Measurements from ENCODE around the gene MECP2.
A peak's percentile ranks its signal among the peaks of the same experiment; 100 is the strongest.
"Not testable (repeated sequence)": the region's sequence is repeated elsewhere in the genome, so short reads cannot be mapped to it uniquely, and the experiment has no call there.

MECP2 gene

DNA sequence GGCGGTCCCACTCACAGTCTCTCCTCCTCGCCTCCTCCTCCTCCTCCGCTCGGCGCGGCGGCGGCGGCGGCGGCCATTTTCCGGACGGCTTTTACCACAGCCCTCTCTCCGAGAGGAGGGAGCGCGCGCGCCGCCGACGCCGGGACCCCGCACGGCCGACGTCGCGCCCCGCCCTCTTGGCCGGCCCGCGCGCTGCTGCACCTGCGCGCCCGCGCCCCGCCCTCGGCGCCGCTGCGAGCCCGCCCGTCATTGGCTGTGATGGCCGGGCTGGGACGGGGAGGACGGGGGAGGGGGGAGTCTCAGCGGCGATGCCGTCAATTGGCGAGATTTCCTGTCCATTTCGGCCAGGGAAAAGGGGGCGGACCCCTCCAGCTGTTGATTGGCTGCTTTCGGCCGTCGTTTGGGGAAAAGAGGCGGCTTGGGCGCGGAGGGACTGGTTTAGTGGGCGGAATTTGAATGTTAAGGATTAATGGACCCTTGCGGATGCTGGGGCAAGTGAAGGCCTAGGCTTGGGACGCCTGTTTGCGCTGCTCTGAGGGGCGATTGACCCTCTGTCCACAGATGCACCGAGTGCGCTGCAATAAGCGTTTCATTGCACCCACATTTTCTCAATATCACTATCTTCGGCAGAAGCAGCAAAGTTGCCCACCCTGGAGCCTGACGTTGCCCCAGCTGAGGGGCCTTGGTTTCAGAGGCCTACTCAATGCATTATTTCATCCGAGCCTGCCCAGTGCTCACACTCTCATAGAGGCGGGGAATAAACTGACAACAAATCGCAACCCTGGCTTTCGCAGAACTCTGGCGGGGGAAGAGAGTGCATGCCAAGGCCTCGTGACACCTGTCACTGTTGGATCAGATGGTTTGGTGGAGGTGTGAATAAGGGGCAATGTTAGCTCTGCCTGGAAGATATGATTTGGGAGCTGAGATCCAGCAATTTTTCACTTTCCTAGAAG, at the start of gene MECP2:
TSS of gene MECP2 (minus strand) at position 129 of the 953 bp plus-strand sequence.
- peak; percentile 70 for DNase-seq (ENCODE audit: low spot score)

DNA sequence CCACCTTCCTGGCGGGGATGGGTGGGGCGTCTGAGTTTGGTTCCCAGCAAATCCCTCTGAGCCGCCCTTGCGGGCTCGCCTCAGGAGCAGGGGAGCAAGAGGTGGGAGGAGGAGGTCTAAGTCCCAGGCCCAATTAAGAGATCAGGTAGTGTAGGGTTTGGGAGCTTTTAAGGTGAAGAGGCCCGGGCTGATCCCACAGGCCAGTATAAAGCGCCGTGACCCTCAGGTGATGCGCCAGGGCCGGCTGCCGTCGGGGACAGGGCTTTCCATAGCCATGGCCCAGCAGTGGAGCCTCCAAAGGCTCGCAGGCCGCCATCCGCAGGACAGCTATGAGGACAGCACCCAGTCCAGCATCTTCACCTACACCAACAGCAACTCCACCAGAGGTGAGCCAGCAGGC, 46.5 kb upstream of the MECP2 start, which contains the start of gene OPN1LW:
TSS of gene OPN1LW (plus strand) at position 234 of the 400 bp plus-strand sequence. CDS start at position 275, 41 bp downstream.
- not testable (repeated sequence) for DNase-seq (ENCODE audit: low spot score)

DNA sequence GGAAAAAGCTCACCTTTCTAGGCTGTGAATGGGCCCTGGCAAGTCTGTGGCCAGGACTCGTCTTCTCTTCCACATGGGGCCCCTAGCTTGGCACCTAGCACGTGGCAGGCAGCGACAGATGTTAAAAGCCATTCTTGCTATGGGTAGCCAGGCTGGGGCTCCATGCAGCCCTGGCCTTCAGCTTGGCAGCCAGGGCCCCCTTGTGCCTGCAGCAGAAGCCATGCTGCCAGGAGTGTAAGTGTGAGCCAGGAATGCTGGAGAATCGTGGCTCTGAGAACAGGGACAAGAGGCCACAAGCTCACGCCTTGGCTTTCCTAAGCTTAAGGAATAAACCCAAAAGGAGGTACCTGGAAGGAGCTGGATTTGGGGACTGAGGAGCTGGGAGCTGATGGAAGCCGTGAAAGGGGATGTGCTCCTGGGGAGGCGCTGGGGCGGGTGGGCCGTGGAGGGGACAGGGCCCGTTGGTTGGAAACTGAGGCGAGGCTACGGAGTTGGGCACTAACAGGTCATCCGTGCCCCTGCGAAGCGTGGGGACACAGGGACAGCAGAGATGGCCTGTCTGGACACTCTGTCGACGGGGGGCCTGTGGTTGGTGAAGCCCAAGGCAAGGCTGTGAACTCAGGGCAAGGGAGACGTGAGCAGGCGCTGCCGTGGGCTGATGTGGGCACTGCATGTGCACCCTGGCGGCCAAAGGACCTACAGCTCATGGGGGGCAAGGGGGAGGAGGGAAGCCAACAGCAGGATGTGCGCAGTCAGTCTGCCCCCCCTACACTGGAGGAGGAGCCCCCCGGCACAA, 45.6 kb upstream of the MECP2 start:
- DNase-seq (ENCODE audit: low spot score), result no peak

DNA sequence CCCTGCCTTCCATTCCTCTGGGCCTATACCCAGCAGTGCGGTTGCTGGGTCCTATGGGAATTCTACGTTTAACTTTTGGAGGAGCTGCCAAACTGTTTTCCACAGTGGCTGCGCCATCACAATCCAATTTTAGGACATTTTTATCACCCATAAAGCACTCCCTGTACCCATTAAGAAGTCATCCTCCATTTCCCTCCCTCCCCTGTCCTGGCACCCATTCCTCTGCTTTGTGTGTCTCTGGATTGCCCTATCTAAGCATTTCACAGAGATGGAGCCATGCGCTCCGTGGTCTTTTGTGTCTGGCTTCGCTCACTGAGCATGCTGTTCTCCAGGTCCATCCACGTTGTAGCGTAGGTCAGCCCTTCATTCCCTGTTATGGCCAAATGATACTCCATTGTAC, 44.9 kb upstream of the MECP2 start:
- DNase-seq (ENCODE audit: low spot score), result no peak

DNA sequence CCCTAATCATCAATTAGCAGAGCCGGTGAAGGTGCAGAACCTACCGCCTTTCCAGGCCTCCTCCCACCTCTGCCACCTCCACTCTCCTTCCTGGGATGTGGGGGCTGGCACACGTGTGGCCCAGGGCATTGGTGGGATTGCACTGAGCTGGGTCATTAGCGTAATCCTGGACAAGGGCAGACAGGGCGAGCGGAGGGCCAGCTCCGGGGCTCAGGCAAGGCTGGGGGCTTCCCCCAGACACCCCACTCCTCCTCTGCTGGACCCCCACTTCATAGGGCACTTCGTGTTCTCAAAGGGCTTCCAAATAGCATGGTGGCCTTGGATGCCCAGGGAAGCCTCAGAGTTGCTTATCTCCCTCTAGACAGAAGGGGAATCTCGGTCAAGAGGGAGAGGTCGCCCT, 43.2 kb upstream of the MECP2 start:
- DNase-seq (ENCODE audit: low spot score), result no peak

DNA sequence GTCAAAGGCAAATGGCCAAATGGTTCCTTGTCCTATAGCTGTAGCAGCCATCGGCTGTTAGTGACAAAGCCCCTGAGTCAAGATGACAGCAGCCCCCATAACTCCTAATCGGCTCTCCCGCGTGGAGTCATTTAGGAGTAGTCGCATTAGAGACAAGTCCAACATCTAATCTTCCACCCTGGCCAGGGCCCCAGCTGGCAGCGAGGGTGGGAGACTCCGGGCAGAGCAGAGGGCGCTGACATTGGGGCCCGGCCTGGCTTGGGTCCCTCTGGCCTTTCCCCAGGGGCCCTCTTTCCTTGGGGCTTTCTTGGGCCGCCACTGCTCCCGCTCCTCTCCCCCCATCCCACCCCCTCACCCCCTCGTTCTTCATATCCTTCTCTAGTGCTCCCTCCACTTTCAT, 42.7 kb upstream of the MECP2 start:
- DNase-seq (ENCODE audit: low spot score), result no peak

DNA sequence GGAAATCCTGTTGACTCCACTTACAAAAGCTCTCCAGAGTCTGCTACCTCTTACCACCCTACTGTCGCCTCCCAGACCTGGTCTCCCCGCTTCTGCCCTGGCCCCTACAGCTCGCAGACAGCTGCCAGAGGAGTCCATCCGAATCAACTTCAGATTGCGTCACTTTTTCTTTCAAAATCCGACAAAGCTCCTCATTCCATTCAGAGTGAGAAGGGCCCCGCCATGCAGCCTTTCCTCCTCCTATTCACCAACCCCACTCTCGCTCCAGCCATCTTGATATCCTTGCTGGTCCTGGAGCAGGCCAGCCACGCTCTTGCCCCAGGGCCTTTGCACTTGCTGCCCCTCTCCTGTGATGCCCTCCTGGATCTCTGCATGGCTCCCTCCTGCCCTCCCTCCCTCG, 41.3 kb upstream of the MECP2 start:
- DNase-seq (ENCODE audit: low spot score), result no peak

DNA sequence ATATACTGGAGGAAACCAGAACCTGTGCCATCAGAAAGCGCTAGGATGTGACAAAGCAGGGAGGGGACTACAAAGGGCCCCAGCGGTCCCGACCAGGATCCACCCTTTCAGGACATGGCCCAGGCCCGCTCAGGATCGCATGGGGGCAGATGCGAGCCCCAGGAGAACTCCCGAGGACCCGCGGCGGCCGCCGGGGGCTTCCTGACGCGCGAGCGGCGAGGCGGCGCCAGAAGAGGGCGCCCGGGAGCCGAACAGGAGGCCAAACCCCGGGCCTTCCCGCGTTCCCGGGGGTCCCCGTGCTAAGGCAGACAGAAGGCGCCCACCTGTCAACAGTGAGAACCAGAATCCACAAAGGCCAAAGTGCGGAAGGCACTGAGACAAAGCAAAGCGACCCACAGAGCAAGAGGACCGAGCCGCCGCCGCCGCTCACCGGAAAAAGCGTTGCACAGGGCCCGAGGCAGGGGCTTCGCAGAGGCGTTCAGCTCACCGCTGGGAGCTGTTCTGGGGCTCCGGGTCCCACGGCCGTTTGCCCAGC, 39.2 kb upstream of the MECP2 start:
- peak; percentile 55 for DNase-seq (ENCODE audit: low spot score)

DNA sequence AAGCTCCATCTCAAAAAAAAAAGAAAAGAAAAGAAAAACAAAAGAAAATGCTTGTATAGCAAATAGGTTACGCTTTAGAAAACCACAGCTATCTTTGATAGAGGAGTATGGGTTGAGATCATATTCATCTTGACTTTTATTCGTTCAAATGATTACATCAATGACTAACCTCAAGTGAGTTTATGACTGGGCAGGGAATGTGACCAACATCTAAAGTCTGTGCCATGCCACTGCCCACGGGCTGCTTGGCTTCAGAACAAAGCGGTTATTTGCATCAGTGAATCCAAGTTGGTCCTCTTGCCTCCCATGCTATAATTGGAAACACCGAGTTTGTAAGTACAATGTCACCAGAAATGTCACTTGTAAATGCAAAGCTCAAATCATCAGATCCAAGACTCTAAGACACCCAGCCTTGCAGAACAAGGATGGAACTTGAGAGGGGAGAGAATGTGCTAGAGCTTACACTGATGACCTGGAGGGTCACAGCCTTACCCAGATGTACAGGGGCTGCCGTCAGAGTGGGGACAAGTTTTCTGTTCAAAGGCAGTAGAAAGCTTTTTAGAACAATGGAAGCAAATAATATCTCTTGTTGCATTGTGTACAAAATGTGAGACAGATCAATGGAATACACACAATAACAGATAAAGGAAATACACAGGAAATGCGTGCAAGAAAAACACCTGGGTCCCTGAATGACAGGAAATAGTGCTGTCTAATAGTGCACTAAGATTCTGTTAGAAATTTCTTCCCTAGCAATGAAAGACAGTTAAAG, 38.1 kb upstream of the MECP2 start:
- DNase-seq (ENCODE audit: low spot score), result no peak

DNA sequence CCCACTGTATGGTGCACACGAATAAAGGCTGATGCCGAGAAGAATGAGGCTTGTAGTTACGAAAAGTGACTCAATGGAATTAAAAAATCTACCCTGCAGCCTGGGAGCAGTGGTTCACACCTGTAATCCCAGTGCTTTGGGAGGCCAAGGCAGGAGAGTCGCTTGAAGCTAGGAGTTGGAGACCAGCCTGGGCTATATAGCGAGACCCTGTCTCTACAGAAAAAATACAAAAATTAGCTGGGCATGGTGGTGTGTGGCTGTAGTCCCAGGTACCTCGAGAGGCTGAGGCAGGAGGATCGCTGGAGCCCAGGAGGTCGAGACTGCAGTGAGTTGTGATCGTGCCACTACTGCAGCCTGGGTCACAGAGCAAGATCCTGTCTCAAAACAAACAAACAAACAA, 34.8 kb upstream of the MECP2 start:
- no peak for DNase-seq (ENCODE audit: low spot score)

DNA sequence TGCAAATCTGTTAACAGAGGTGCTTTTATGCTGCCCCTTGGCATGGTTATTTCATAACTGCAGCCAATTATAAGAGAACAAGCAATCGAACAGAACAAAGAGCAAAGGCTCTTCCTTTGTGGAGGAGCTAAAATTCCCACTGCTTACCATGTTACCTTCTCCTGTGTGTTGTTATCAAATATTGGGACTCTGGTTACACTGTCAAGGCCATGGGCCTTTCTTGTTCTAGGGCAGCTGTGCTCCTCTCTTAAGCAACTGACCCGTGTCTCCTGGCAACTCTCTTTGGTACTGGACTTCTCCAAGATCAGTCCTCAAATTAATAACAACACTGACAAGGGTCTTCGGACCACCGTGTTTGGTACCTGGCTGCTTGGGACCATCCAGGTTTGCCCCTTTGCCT, 34.4 kb upstream of the MECP2 start:
- DNase-seq (ENCODE audit: low spot score), result no peak

DNA sequence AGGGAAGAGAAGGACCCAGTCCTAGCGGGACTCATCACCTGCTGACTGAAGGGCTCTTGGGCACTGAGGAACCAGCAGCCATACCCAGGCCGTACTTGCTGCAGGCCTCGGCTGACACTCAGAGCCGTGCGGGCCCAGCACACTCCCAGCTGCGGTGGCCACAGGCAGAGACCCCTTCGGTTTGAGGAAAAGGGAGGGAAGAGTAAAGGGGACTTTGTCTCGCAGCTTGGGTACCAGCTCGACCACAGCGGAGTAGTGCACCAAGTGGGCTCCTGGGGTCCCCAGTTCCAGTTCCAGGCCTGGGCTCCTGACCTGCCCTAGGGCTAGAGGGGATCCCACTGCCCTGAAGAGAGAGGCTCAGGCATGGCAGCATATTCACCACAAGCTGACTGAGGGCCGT, 28.6 kb upstream of the MECP2 start:
- DNase-seq (ENCODE audit: low spot score), result no peak

DNA sequence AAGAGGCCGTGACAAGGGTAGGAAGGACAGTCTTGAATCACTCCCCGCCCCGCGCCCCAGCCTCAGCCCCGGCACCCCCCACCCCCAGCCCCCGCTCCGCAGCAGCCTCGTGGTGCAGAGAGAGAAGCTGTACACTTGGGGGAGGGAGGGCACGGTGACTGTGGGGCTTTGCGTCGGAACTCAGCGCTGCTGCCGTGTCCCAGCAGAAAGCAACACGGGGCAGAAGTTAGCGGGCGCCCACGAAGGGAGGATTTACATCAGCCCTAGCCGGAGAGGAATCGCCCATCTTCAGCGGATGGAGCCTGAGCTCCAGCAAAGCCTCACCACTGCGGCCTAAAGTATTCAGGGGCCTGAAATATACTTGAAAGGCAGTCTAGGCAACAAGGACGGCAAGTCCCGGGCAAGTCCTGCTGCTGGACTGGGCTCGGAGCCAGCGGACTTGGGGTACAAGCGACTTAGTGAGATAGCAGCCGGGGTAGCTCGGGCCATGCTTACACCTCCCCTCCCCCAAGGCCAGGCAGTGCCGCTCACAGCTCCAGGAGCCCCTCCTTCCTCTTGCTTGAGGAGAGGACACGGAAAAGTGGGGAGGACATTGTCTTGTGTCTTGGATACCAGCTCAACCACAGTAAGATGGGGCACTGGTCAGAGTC, 28.0 kb upstream of the MECP2 start:
- DNase-seq (ENCODE audit: low spot score), result no peak

DNA sequence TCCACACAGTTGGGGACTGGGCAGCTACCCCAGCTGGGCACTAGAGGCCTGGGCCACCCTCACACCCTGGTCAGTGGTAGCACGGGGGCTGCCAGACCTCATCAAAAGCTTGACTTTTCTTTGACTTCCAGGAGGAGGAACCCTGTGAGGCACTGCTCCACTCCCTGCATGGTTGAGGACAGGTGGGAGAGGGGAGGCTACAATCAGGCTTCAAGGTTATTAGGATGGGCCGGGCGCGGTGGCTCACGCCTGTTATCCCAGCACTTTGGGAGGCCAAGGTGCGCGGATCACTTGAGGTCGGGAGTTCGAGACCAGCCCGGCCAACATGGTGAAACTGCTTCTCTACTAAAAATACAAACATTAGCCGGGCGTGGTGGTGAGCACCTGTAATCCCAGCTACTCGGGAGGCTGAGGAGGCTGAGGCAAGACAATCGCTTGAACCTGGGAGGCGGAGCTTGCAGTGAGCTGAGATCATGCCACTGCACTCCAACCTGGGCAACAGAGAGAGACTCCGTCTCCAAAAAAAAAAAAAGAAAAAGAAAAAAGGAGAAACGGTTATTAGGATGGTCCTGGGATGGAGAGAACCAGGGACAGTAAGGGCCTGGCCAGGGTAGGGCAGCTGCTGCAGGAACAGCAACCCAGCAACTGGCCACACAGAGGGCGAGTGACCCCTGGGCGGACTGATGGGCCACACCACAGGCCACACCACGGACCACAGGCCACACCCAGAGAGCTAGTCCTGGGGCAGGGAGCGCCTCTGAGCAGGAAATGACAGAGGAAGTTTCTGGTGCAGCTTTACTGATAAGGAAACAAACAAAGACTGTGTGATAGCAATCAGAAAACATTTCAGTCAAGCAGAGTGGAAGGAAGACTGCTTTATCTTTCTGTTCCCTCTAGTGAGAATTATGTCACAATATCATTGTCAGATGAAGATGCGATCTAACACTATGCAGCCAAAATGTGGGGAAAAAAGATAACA, 26.0 kb upstream of the MECP2 start:
- peak; percentile 38 for DNase-seq (ENCODE audit: low spot score)

DNA sequence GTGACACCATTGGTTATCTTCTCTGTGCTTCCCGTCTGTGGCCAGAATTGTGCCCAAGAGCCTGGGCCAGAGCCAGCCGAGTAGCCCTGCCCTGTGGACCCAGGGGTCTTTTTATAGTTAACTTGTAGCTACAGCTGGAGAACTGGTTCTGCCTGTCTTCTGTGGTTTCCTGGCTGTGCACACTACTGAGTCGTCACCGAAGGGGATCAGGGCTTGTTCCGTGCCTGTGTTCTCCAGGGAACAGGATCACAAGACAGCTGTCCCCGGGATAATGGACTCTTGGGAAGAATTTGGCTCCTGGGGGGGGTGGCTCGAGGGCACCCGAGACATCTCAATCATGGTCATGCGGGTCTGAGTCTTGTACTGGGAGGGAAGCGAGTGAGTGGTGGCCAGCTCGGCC, 24.4 kb upstream of the MECP2 start:
- DNase-seq (ENCODE audit: low spot score), result no peak

DNA sequence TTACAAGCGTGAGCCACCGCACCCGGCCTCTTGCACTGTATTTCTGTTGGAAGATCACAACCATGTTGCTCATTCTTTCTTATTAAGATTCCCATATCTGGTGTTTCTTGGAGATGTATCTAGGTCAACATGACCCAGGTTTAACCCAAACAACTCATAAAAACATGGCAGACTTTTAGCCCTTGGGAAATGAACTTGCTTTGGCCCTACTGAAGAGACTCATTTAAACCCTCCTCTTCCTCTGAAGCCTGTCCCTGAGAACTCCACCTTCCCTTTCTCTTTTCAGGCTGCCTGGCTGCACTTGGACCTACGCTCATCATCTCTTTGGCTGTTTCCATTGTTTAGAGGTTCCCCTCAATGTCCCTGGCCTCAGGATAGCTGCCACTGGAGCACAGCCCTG, 23.7 kb upstream of the MECP2 start:
- no peak for DNase-seq (ENCODE audit: low spot score)

DNA sequence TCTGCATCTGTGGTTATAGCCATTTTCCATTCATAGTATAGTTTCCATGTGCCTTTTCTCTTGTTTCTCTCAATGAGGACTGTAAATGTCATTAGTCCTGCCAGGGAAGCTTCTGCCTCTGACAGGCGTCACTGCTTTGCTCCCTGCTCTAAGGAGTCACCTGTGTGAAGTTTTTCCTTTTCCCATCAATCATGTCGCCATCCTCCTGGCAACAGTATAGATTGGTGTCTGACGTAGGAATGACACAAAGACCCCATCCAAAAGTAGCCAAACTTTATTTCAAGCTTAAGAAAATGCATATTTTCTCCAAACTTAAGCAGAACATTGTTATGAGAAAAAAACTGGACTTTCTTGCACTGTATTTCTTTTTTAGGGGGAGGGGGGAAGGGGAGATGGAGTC, 23.1 kb upstream of the MECP2 start:
- DNase-seq (ENCODE audit: low spot score), result no peak

DNA sequence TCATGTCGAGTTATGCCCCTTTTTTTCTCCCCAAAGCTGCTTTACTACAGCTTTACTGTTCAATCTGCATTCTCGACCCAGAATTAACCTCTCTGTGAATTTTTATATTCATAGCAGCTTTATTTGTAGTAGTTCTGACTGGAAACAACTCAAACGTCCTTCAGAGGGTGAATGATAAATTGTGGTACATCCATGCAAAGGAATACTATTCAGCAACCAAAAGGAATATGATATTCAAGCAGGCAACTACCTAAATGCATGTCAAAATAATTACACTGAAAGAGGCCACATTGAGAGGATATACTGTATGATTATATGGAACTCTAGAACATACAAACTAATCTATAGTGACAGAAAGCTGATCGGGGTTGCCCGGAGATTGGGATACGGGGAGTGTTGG, 20.0 kb upstream of the MECP2 start:
- DNase-seq (ENCODE audit: low spot score), result no peak

DNA sequence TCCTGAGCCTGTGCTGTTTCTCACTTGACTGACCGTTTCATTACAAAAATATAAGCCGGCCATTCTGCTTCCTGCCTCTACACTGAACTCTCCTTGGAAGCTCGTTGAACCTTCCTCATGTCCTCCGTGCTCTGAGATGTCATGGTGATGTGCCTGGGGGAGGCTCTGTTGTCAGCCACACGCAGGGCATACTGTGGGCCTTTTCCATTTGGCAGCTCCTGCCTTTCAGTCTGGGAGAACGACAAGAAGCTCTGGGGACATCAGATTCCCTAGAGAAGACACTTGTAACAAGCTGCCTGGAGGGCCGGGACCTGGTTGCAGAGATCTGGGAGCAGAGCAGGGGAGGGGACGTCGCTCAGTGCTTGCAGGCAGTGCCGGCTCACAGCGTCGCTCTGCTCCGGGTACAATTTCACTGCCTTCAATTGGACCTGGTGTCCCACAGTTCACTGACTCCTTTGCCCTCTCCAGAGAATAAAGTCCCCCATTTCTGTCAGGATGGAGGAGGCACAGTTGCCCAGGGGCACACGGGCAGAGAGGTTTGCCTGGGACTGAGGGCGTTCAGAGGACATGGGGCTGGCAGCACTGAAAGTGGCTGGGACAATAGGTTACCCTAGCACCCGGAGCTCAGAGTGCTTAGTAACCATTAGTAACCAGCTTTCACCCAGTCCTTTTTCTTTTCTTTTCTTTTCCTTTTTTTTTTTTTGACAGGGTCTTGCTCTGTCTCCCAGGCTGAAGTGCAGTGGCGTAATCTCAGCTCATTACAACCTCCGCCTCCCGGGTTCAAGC, 19.1 kb upstream of the MECP2 start:
- DNase-seq (ENCODE audit: low spot score), result no peak

Data from kidney capillary endothelial cell (primary cell).